ENCODE data around the gene PLEKHB2.
"Not testable (repeated sequence)": the region's sequence is repeated elsewhere in the genome, so short reads cannot be mapped to it uniquely, and the experiment has no call there.

The PLEKHB2 gene

DNA sequence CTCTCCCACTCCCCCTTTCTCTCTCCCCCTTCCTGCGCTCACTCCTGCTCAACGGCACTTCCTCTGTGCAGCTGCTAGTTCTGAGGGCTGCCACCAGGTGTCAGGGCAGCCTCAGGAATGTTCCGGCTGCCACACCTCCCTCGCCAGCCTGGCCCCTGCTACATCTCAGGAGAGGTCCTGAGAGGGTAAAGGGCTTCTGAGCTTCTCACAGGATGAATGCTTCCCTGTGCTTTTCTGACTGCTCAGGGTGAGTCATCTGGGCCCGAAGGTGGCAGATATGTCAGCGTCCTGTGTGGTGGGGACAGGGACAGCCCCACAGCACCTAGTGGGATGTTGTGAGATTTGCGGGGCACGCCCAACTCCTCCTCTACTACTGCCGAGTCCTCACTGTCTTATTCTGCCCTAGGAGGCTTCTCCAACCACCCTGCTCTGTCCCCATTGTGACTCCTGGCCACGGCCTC, 49.0 kb downstream of the PLEKHB2 start:
- peak; percentile 25 for DNase-seq (ENCODE audit: extremely low read depth, low read depth)
- TF ChIP-seq, protein P1, sequence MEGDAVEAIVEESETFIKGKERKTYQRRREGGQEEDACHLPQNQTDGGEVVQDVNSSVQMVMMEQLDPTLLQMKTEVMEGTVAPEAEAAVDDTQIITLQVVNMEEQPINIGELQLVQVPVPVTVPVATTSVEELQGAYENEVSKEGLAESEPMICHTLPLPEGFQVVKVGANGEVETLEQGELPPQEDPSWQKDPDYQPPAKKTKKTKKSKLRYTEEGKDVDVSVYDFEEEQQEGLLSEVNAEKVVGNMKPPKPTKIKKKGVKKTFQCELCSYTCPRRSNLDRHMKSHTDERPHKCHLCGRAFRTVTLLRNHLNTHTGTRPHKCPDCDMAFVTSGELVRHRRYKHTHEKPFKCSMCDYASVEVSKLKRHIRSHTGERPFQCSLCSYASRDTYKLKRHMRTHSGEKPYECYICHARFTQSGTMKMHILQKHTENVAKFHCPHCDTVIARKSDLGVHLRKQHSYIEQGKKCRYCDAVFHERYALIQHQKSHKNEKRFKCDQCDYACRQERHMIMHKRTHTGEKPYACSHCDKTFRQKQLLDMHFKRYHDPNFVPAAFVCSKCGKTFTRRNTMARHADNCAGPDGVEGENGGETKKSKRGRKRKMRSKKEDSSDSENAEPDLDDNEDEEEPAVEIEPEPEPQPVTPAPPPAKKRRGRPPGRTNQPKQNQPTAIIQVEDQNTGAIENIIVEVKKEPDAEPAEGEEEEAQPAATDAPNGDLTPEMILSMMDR (IDR thresholded peaks at IDR 0.05; ENCODE audit: low read depth, low read length, missing control alignments): peak; percentile 84

GRCh38 chr2:131154647-131155046, 49.5 kb downstream of the PLEKHB2 start:
- TF ChIP-seq, protein P1 (IDR thresholded peaks at IDR 0.05; ENCODE audit: low read depth, low read length, missing control alignments): no peak
- no peak for DNase-seq (ENCODE audit: extremely low read depth, low read depth)
- no peak overlapping the region for H3K4me3 ChIP-seq (replicated peaks; ENCODE audit: low read depth, low read length)

More for the DNA sequence above, 49.0 kb downstream of the PLEKHB2 start:
- no peak overlapping the region for H3K4me3 ChIP-seq (replicated peaks; ENCODE audit: low read depth, low read length)

GRCh38 chr2:131155208-131155855, 50.2 kb downstream of the PLEKHB2 start:
- no peak overlapping the region for H3K4me3 ChIP-seq (replicated peaks; ENCODE audit: low read depth, low read length)
- TF ChIP-seq, protein P1 (IDR thresholded peaks at IDR 0.05; ENCODE audit: low read depth, low read length, missing control alignments): no peak
- DNase-seq (ENCODE audit: extremely low read depth, low read depth): no peak

- no peak for DNase-seq (ENCODE audit: extremely low read depth, low read depth)
- no peak overlapping the region for H3K4me3 ChIP-seq (replicated peaks; ENCODE audit: low read depth, low read length)
- TF ChIP-seq, protein P1 (IDR thresholded peaks at IDR 0.05; ENCODE audit: low read depth, low read length, missing control alignments): peak; percentile 11
Measured at GRCh38 chr2:131156452-131157149, 51.5 kb downstream of the PLEKHB2 start.

DNA sequence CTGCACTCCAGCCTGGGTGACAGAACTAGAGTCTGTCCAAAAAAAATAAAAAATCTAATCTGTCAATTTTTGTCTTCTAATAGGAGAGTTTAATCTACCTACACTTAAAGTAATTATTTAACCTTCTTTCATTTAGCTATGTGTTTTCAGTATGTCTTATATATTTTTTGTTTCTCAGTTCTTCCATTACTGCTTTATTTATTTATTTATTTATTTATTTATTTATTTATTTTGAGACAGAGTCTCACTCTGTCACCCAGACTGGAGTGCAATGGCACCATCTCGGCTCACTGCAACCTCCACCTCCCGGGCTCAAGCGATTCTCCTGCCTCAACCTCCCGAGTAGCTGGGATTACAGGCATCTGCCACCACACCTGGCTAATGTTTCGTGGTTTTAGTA, 60.4 kb downstream of the PLEKHB2 start:
- not testable (repeated sequence) for DNase-seq (ENCODE audit: extremely low read depth, low read depth); H3K4me3 ChIP-seq (replicated peaks; ENCODE audit: low read depth, low read length)

GRCh38 chr2:131168538-131168937, 63.4 kb downstream of the PLEKHB2 start:
- DNase-seq (ENCODE audit: extremely low read depth, low read depth): no peak
- no peak overlapping the region for H3K4me3 ChIP-seq (replicated peaks; ENCODE audit: low read depth, low read length)
- TF ChIP-seq, protein P1 (IDR thresholded peaks at IDR 0.05; ENCODE audit: low read depth, low read length, missing control alignments): no peak

- not testable (repeated sequence) for DNase-seq (ENCODE audit: extremely low read depth, low read depth); H3K4me3 ChIP-seq (replicated peaks; ENCODE audit: low read depth, low read length)
Measured at GRCh38 chr2:131178050-131178449, 72.9 kb downstream of the PLEKHB2 start.

- not testable (repeated sequence) for DNase-seq (ENCODE audit: extremely low read depth, low read depth); H3K4me3 ChIP-seq (replicated peaks; ENCODE audit: low read depth, low read length)
Measured at GRCh38 chr2:131178721-131179418, 73.7 kb downstream of the PLEKHB2 start.

GRCh38 chr2:131181451-131181850, 76.3 kb downstream of the PLEKHB2 start:
- H3K4me3 ChIP-seq (replicated peaks; ENCODE audit: low read depth, low read length); DNase-seq (ENCODE audit: extremely low read depth, low read depth): not testable (repeated sequence)

- not testable (repeated sequence) for DNase-seq (ENCODE audit: extremely low read depth, low read depth); H3K4me3 ChIP-seq (replicated peaks; ENCODE audit: low read depth, low read length)
Measured at GRCh38 chr2:131193421-131193820, 88.3 kb downstream of the PLEKHB2 start.

- not testable (repeated sequence) for DNase-seq (ENCODE audit: extremely low read depth, low read depth); H3K4me3 ChIP-seq (replicated peaks; ENCODE audit: low read depth, low read length)
Measured at GRCh38 chr2:131196186-131196585, 91.0 kb downstream of the PLEKHB2 start.

Measured in HFF-Myc (cell line).